HG03039 (cell line): ENCODE data around the gene IP6K3.
A peak's percentile ranks its signal among the peaks of the same experiment; 100 is the strongest.

Experiments
- ATAC-seq: cut with Tn5 transposase; IDR thresholded peaks from one replicate; pipeline ENCODE4 v1.9.1; 2021; ENCODE audit warnings: mild to moderate bottlenecking, moderate library complexity; ENCODE audit not compliant: unreplicated experiment

IP6K3 gene

GRCh38 chr6:33724102-33725023 lies 22.3 kb downstream of the IP6K3 start:
- ATAC-seq = no peak

DNA sequence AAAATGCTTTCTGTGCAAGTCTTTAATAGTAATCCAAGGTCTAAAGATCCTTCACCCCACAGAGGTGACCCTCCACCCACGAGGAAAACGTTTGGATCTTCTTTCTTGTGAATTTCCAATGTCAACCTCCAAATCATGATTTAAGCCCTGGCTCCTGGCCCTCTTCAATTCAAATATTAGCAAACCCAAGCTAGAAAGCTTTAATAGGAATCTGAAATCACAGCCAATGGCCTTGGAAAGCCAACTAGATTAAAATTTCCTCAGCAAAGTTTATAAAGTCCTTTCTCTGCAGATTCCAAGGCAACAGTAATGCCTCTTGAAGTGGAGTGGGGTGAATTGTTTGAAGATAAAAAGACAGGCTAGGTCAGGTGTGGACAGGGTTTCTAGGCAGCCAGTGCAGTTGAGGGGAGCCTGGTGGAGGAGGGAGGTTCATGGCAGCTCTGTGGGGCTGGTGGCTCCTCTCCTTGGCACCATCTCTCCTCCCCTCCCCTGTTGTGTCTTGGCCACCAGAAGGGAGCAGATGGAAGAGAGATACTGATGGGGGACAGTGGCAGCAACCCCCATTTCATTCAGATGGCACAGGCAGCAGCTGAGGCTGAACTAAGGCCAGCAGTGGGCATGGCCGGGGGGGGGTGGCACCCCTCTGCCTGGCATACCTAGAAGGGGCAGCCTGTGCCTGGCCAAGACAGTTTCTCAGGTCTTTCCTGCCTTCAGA lies 23.2 kb downstream of the IP6K3 start:
- ATAC-seq = no peak

DNA sequence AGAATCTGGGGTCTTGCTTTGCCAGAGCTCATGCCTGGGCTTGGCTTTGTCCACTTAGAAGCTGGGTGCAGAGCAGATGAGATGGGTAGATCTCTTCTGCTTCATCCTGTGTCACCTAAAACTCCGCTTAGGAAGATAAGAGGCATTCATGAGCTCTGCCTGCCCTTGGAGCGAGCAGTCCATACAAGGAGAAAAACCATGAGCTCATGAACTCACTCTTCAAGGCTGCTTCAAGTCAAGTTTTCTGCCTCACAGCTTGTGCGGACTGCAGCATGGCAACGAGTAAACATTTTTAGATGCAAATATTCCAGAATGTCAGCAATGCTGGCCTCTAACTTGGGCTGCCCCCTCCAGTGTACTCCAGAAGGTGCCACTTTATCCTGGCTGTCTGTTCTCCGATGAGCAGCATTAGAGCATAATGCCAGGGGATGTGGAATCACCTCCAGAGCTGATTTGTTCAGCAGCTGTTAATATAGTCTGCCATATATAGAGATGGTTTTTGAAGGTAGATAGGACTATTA lies 24.5 kb downstream of the IP6K3 start:
- no peak for ATAC-seq

GRCh38 chr6:33721508-33721907 lies 25.2 kb downstream of the IP6K3 start:
- no peak for ATAC-seq

DNA sequence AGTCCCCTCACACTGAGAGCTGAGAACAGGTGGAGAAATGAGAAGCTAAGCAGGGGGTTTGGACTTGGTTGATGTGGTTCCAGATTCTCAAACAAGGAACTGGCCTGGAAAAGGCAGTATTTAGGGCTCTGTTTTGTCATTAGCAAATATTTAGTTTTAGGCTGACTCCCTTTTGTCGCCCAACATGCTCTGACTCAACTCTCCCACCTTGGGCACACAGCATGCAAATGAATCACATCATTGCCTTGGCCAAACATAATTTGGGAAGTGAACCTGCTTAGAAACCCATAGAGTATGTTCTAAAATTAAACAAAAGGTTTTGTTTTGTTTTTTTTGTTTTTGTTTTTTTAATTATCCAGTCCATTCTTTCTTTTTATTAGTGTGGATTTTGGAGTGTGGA lies 25.7 kb downstream of the IP6K3 start:
- ATAC-seq = no peak

DNA sequence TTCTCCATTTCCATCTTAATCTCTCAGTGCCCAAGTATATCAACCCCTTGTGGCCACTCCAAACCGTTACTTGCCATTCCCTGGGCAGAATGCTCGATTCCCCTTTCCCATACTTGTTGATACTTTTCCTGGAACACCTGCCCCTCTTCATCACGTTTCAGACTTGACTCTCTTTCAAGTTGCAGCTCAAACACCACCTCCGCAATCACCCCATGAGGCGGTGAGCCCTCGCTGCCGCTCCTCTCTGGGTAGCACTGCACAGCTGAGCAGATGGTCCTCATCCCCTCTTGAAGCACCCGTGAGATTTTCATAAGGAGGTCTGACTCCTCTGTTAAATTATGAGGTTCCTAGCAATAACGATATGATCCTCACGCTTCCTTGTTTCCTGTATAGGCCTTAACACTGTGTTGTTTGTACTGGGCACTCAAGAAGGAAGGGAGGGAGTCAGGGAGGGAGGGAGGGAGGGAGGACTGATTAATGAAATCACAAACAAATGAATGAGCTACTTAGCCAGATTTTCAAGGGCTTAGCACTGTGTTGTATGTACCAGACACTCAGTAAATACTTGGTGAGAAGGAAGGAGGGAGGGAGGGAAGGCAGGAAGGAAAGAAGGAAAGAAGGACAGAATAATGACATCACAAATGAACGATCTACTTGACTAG lies 27.2 kb downstream of the IP6K3 start:
- ATAC-seq = no peak

DNA sequence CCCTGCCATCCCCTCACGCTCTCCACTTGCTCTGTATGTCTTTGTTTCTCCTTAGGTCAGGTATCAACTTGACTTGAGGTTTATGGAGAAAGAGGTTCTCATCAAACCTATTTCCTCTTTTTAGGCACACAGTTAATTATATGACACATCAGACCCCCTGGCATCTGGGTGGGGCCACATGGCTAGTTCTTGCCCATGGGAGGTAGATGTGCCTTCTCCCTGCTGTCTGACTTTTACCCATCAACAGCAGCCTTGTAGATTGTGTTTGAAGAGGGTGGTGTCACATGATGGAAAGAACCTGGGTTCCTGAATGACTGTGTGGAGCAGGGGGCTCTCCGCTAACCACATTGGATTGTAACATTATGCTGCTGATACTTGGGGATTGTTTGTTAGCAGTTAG lies 28.0 kb downstream of the IP6K3 start:
- ATAC-seq = no peak

- no peak for ATAC-seq
Observed at GRCh38 chr6:33717934-33718455, 28.7 kb downstream of the IP6K3 start.

DNA sequence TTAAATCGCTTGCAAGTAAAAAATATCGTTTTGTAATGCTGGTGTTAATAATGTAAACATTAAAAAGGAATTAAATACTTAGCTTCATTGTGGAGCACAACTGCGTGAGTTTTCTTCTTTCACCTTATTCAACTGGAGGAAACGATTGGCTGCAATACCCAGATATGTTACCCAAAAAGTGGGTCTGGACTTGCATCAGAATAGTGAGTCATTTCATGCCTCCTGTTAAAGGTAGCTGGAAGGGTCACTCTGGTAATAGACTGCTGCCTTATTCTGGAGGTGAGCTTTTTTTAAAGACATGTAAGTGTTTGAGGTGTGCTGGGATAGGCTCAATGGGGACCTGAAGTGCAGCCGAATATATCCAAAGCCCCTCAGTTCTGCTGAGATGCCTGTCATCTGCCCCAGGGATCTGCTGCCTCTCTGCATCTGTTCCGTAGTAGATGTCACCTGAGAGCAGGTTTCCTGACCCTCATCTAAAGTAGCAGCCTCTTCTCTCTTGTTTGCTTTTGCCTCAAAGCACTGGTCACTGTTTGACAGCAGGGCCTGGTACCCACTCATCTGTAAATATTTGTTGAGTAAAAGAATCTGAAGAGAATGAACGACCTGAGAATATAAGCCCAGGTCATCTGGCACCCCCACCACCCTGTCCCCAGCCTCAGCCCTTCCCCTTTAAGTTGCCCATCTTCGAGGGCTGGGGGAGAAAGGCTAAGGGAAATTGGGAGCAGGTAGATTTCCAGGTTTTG lies 29.6 kb downstream of the IP6K3 start:
- no peak for ATAC-seq

GRCh38 chr6:33716379-33716778 lies 30.3 kb downstream of the IP6K3 start:
- ATAC-seq = no peak

- no peak for ATAC-seq
Observed at GRCh38 chr6:33714385-33715040, 32.2 kb downstream of the IP6K3 start.

- no peak for ATAC-seq
Observed at GRCh38 chr6:33713786-33714185, 32.9 kb downstream of the IP6K3 start.

- no peak for ATAC-seq
Observed at GRCh38 chr6:33712914-33713313, 33.8 kb downstream of the IP6K3 start.

DNA sequence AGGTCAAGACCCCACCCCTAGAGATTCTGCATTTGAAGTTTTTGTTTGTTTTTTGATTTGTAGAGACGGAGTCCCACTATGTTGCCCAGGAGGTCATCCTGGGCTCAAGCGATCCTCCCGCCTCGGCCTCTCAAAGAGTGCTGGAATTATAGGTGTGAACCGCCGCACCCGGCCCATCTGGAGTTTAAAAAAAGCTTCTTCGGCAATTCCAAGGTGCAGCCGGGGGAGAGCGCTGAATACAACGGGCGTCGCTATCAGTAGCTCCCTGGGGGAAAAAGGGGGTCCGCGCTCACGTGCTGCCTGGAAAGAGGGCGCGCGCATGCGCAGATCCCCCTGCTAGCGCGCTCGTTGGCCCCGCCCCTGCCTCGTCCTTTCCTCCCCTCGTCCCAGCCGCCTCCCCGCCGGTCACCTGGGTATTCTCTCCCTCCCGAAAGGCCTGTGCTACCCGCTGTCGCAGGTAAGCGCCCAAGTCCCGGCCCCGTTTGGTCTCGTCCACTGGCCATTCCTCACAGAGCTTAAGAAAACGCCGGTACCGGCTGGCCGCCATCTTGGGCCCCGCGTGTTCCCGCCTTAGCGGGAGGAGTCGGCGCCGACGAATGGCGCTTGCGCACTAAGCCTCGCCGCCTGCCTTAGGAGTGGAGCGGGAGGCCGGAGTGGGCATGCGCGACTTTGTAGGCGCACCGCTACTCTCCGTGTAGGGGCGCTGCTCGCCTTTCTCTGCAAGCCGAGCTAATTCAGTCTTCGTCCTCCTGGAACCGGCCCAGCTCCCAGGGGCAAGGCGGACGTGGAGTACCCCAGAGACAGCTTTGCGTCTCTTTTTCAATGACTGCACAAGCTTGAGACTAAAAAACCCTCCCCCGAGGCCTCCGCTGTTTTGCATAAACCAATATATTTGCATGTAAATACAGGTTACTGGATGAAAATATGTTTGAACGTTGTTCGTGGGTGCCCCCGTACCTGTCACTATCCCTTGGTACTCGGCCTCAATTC lies 35.3 kb downstream of the IP6K3 start, which contains the start of gene UQCC2:
Gene UQCC2, minus strand, starts transcription at position 561 of the 990 bp plus-strand sequence. Its CDS starts 14 bp downstream, at position 547.
- ATAC-seq = peak; percentile 88

DNA sequence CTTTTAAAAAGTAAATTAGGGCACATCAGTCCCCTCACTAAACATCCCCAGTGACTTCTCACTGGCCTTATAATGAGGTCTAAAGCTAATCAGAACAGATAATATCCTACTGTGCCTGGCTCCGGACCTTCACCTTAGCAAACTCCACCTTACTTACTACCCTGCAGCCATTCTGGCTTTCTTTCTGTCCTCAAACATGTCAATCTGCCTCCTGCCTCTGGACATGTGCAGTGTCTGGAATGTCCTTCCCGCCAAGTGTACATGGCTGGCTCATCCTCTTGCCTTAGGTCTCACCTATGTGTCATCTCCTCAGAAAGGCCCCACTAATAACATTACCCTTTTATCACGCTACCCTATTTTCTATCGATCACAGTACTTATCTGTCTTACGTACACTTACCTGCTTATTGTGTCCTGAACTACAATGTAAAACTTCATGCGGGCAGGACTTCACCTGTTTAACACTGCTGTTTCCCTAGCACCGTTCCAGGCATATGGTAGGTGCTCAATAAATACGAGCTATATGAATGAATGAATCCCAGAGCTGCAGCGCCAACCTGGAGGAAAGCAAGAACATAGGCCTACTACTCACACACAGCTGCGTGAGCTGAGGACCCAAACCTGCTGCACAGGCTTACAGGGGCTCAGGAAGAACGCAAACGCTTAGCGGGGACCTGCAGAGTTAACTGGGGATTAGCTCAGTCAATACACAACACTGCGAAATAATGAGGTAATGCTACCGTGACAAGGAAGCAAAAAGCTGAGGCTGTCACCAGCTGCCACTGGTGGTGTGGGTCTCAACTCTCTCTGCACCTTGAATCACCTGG lies 36.2 kb downstream of the IP6K3 start:
- ATAC-seq = no peak

GRCh38 chr6:33709605-33710295 lies 37.0 kb downstream of the IP6K3 start:
- no peak for ATAC-seq
